Kidney capillary endothelial cell (primary cell): ENCODE data around the gene LTBP1.
"Not testable (repeated sequence)": the region's sequence is repeated elsewhere in the genome, so short reads cannot be mapped to it uniquely, and the experiment has no call there.

Experiments used
- DNase-seq: peaks from one replicate; pipeline ENCODE4 v3.0.0-alpha.2; 2018; ENCODE audit warnings: low spot score

Gene LTBP1

GRCh38 chr2:32946314-32947075, at the start of gene LTBP1:
Gene LTBP1, plus strand, starts transcription at chr2:32946953. Its CDS starts 372 bp downstream, at chr2:32947325.
- DNase-seq: peak; percentile 66

GRCh38 chr2:32900246-32900973, 46.3 kb upstream of the LTBP1 start:
- DNase-seq: no peak

- DNase-seq: no peak
These were observed 45.4 kb upstream of the LTBP1 start for GRCh38 chr2:32901313-32901712.

GRCh38 chr2:32902174-32902573, 44.6 kb upstream of the LTBP1 start:
- no peak for DNase-seq

GRCh38 chr2:32902986-32903385, 43.8 kb upstream of the LTBP1 start:
- no peak for DNase-seq

- DNase-seq: no peak
These were observed 42.7 kb upstream of the LTBP1 start for GRCh38 chr2:32904074-32904473.

- no peak for DNase-seq
These were observed 42.0 kb upstream of the LTBP1 start for GRCh38 chr2:32904751-32905150.

- DNase-seq: no peak
These were observed 41.5 kb upstream of the LTBP1 start for GRCh38 chr2:32905270-32905669.

- DNase-seq: no peak
These were observed 35.7 kb upstream of the LTBP1 start for GRCh38 chr2:32910883-32911598.

- DNase-seq: no peak
These were observed 31.1 kb upstream of the LTBP1 start for GRCh38 chr2:32915694-32916093.

GRCh38 chr2:32918774-32919173, 28.0 kb upstream of the LTBP1 start:
- no peak for DNase-seq

GRCh38 chr2:32919901-32920300, 26.9 kb upstream of the LTBP1 start:
- not testable (repeated sequence) for DNase-seq

GRCh38 chr2:32921486-32921885, 25.3 kb upstream of the LTBP1 start:
- DNase-seq: not testable (repeated sequence)

GRCh38 chr2:32922501-32922900, 24.3 kb upstream of the LTBP1 start:
- DNase-seq: no peak

- no peak for DNase-seq
These were observed 23.6 kb upstream of the LTBP1 start for GRCh38 chr2:32923109-32923508.

- no peak for DNase-seq
These were observed 21.4 kb upstream of the LTBP1 start for GRCh38 chr2:32925283-32925815.

GRCh38 chr2:32925976-32926707, 20.6 kb upstream of the LTBP1 start:
- DNase-seq: no peak

- DNase-seq: peak; percentile 71
These were observed 20.1 kb upstream of the LTBP1 start for GRCh38 chr2:32926708-32927084.

- no peak for DNase-seq
These were observed 16.3 kb upstream of the LTBP1 start for GRCh38 chr2:32930436-32930835.

- DNase-seq: no peak
These were observed 15.2 kb upstream of the LTBP1 start for GRCh38 chr2:32931519-32931918.

- DNase-seq: no peak
These were observed 14.6 kb upstream of the LTBP1 start for GRCh38 chr2:32931945-32932709.
